Endothelial cell of umbilical vein (primary cell): ENCODE measurements around the gene TARS1. TPM values are rescaled to one million over a fixed set of nuclear protein-coding genes. Genes with fewer than 3 reads are reported as not detected.

Source experiments
- BruUV-seq: library from RNA; stranded (reverse); fragments of 400-500 nt; replicated peaks from 2 replicates; lab custom pipeline; 2021; lab: Mats Ljungman, UMichigan
- CTCF ChIA-PET: fragments of 300-600, 350-600 bp; sonication (Branson Sonifier 250); formaldehyde crosslinking; loops from one replicate; lab custom pipeline; 2021; ENCODE audit warnings: antibody characterized with exemption, inconsistent platforms; lab: Charles Lee
- POLR2A ChIA-PET: fragments of 300-600, 350-600 bp; sonication (Branson Sonifier 250); formaldehyde crosslinking; loops from one replicate; lab custom pipeline; 2021; ENCODE audit warnings: antibody characterized with exemption, inconsistent platforms; lab: Charles Lee
- DNase-seq: peaks from one replicate; pipeline ENCODE4 v3.0.0-alpha.2; 2011; ENCODE audit warnings: low read depth, low spot score
- FAIRE-seq: peaks from 2 replicates; lab custom pipeline; 2011; peaks lifted over from hg19 to GRCh38; lab: Jason Lieb, UNC
- H2AFZ ChIP-seq: 2 replicates; pipeline ENCODE4 v1.6.0; 2012; ENCODE audit warnings: low read depth, low read length, control low read depth, inconsistent platforms
- H3K27ac ChIP-seq: 2 replicates; pipeline ENCODE4 v1.5.1; 2011; ENCODE audit warnings: low read depth, mild to moderate bottlenecking, control low read depth, low read length, moderate library complexity; ENCODE audit not compliant: insufficient read depth
- H3K27me3 ChIP-seq, 2 experiments: 2 replicates each; pipeline versions ENCODE4 v1.6.0 to v1.6.1; 2011; ENCODE audit warnings: low read length in 2 of 2, mixed read lengths in 1 of 2; ENCODE audit not compliant: control insufficient read depth in 2 of 2, insufficient read depth in 2 of 2
- H3K36me3 ChIP-seq, 2 experiments: 2 replicates in 1 of 2; 3 replicates in 1 of 2; pipeline ENCODE4 v1.5.1; 2011; ENCODE audit warnings: low read length in 2 of 2, mild to moderate bottlenecking in 1 of 2, moderate library complexity in 1 of 2; ENCODE audit not compliant: control insufficient read depth in 2 of 2, insufficient read depth in 2 of 2; ENCODE audit errors: extremely low read depth in 1 of 2
- H3K4me1 ChIP-seq: 3 replicates; pipeline ENCODE4 v1.5.1; 2011; ENCODE audit warnings: mild to moderate bottlenecking, low read length; ENCODE audit not compliant: control insufficient read depth, insufficient read depth; ENCODE audit errors: extremely low read depth
- H3K4me2 ChIP-seq: 2 replicates; pipeline ENCODE4 v1.6.1; 2011; ENCODE audit warnings: low read length, control low read depth, mixed read lengths; ENCODE audit not compliant: insufficient read depth
- H3K4me3 ChIP-seq, 3 experiments: fragments of 200-600 bp in 1 of 3; sonication (generic), shearing (Covaris generic) in 1 of 3; replicated peaks in 1 of 3; 2 replicates each; pipeline ENCODE4 v1.5.1; 2011 to 2016; ENCODE audit warnings: control low read depth in 3 of 3, low read length in 3 of 3, mild to moderate bottlenecking in 2 of 3, inconsistent platforms in 1 of 3, low read depth in 1 of 3, moderate library complexity in 1 of 3; ENCODE audit not compliant: insufficient read depth in 1 of 3
- H3K79me2 ChIP-seq: 2 replicates; pipeline ENCODE4 v1.6.0; 2012; ENCODE audit warnings: low read length, inconsistent platforms; ENCODE audit not compliant: control insufficient read depth, insufficient read depth
- H3K9ac ChIP-seq: replicated peaks from 2 replicates; pipeline ENCODE3; 2011; ENCODE audit warnings: low read length, control low read depth; ENCODE audit not compliant: insufficient read depth; ENCODE audit errors: extremely low read depth
- H3K9me1 ChIP-seq: replicated peaks from 3 replicates; pipeline ENCODE4 v1.6.0; 2011; ENCODE audit warnings: mild to moderate bottlenecking, low read length; ENCODE audit not compliant: control insufficient read depth, insufficient read depth; ENCODE audit errors: extremely low read depth
- H3K9me3 ChIP-seq: replicated peaks from 2 replicates; pipeline ENCODE4 v1.5.1; 2012; ENCODE audit warnings: low read length, inconsistent platforms; ENCODE audit not compliant: control insufficient read depth, insufficient read depth
- H4K20me1 ChIP-seq: replicated peaks from 2 replicates; pipeline ENCODE3; 2011; ENCODE audit warnings: mild to moderate bottlenecking, low read length; ENCODE audit not compliant: control insufficient read depth, insufficient read depth; ENCODE audit errors: extremely low read depth
- CTCF ChIP-seq, 2 donors: IDR thresholded peaks; 1 replicate in 1 of 2; 2 replicates in 1 of 2; pipeline ENCODE4 v1.5.1; 2011; ENCODE audit warnings: low read length in 2 of 2, mild to moderate bottlenecking in 2 of 2, moderate library complexity in 2 of 2, control low read depth in 1 of 2, inconsistent platforms in 1 of 2, low read depth in 1 of 2; ENCODE audit not compliant: insufficient read depth in 1 of 2; ENCODE audit errors: extremely low read depth in 1 of 2
- EZH2 ChIP-seq: IDR thresholded peaks from 2 replicates; pipeline ENCODE4 v1.6.1; 2012; ENCODE audit warnings: borderline replicate concordance, low read depth, mild to moderate bottlenecking, moderate library complexity, low read length, inconsistent platforms; ENCODE audit not compliant: severe bottlenecking
- FOS ChIP-seq: IDR thresholded peaks from 2 replicates; pipeline ENCODE4 v1.6.1; 2011; ENCODE audit warnings: mild to moderate bottlenecking, low read length, moderate library complexity, borderline replicate concordance; ENCODE audit not compliant: insufficient read depth
- GATA2 ChIP-seq: IDR thresholded peaks from 2 replicates; pipeline ENCODE4 v1.7.0; 2011; ENCODE audit warnings: low read depth, mild to moderate bottlenecking, moderate library complexity, mixed read lengths, low read length; ENCODE audit not compliant: insufficient read length, insufficient read depth
- JUN ChIP-seq: IDR thresholded peaks from 2 replicates; pipeline ENCODE4 v1.6.1; 2011; ENCODE audit warnings: borderline replicate concordance, low read depth; ENCODE audit not compliant: insufficient read length, insufficient read depth
- MAX ChIP-seq: IDR thresholded peaks from 2 replicates; pipeline ENCODE4 v1.6.1; 2011; ENCODE audit not compliant: insufficient read depth, insufficient read length
- MYC ChIP-seq: IDR thresholded peaks from one replicate; pipeline ENCODE4 v1.6.1; 2011; ENCODE audit warnings: mild to moderate bottlenecking, low read depth, low read length
- POLR2A ChIP-seq: IDR thresholded peaks from 2 replicates; pipeline ENCODE4 v1.6.1; 2012; ENCODE audit warnings: low read depth, mild to moderate bottlenecking, control low read depth, low read length
- POLR2AphosphoS5 ChIP-seq: IDR thresholded peaks from 2 replicates; pipeline ENCODE4 v1.6.1; 2012; ENCODE audit warnings: low read depth, mild to moderate bottlenecking, control low read depth, low read length, moderate library complexity; ENCODE audit not compliant: insufficient read depth
- dilution Hi-C: fragments of 300-500 bp; cut with MboI; formaldehyde crosslinking; loops from one replicate; pipeline ENCODE4 v1.15.0; 2019; ENCODE audit warnings: low sequenced_read_pairs; ENCODE audit not compliant: extremely low pct_ligation_motif_present
- intact Hi-C: fragments of 100-400 bp; cut with micrococcal nuclease; formaldehyde crosslinking; loops from one replicate; pipeline ENCODE4 v1.10.0; 2022
- polyA plus RNA-seq, 4 experiments: library from polyadenylated mRNA; depleted of rRNA in 3 of 4; stranded (reverse) in 3 of 4; unstranded in 1 of 4; fragments of >200 nt; gene quantifications; 2 replicates each; pipeline versions ENCODE4 v1.2.1 to v1.2.3, GENCODE V29; 2011 to 2012; ENCODE audit warnings: missing spikeins in 1 of 4
- total RNA-seq: library from RNA; stranded (reverse); gene quantifications from 2 replicates; pipeline ENCODE4 v1.2.3, GENCODE V29; 2021

TARS1 gene
- total and polyA plus RNA-seq, 2 donors (not counting 3 experiments of a cell fraction or from before 2014, with no cell fraction given) = 39.1 to 175 TPM

- H3K79me2 ChIP-seq = no peaks in the 10 kb centered on the region
- H3K9ac ChIP-seq = no peak overlapping the region
- TSS peak; percentile 4 for BruUV-seq
- ChIA-PET POLR2A (no interaction called here), CTCF (no interaction called here)
- H3K4me3 ChIP-seq = no peak overlapping the region
- no peak overlapping the region for H2AFZ ChIP-seq
- no peak for FAIRE-seq
- peaks cover 2 to 9% of the 10 kb centered on the region in 2 experiments for H3K36me3 ChIP-seq
- no peak overlapping the region for H3K4me2 ChIP-seq
- intact Hi-C loops (no loop called here), dilution Hi-C loops (no loop called here)
- H3K27ac ChIP-seq = no peak overlapping the region
- H3K4me1 ChIP-seq = no peaks in the 10 kb centered on the region
- no peaks in the 10 kb centered on the region for H3K9me1 ChIP-seq
- TF ChIP-seq EZH2 (no peak), MYC (no peak), POLR2A (no peak), JUN (no peak), FOS (no peak), CTCF (IDR thresholded peaks at IDR 0.05; ENCODE audit: extremely low read depth in 1 of 2, insufficient read depth in 1 of 2, low read depth in 1 of 2, low read length in 2 of 2) (no peak), POLR2AphosphoS5 (no peak), MAX (no peak), GATA2 (no peak)
- H3K9me3 ChIP-seq = no peaks in the 10 kb centered on the region
- H3K27me3 ChIP-seq = no peaks in the 10 kb centered on the region
- no peaks in the 10 kb centered on the region for H4K20me1 ChIP-seq
- no peak for DNase-seq
Measured at GRCh38 chr5:33475706-33476105, 34.9 kb downstream of the TARS1 start.
